ENCODE measurements around the gene GRM7. TPM values are rescaled to one million over a fixed set of nuclear protein-coding genes. Genes with fewer than 3 reads are reported as not detected.

Gene GRM7
- total and polyA plus RNA-seq, 5 donors from 2014 or later, result not detected

- Histone ChIP-seq H3K4me1 (ENCODE audit: control insufficient read depth, insufficient read depth, low read length, poor library complexity, severe bottlenecking) (no peaks in the 10 kb centered on the region), H3K36me3 (ENCODE audit: control insufficient read depth, insufficient read depth, low read length) (no peaks in the 10 kb centered on the region), H3K9me3 (ENCODE audit: control insufficient read depth in 2 of 2, low read length in 2 of 2) (no peaks in the 10 kb centered on the region), H3K27me3 (ENCODE audit: control insufficient read depth, insufficient read depth, low read length) (no peaks in the 10 kb centered on the region), H3K27ac (ENCODE audit: insufficient read depth, low read length, poor library complexity, severe bottlenecking) (no peak overlapping the region), H3K4me3 (ENCODE audit: low read depth, low read length) (no peak overlapping the region)
- DNase-seq (no peak), ATAC-seq (ENCODE audit: low read depth in 2 of 2) (no peak)
- Mint-ChIP-seq H3K4me1 (no peaks in the 10 kb centered on the region), H3K36me3 (no peaks in the 10 kb centered on the region), H3K4me3 (no peak overlapping the region), H3K27ac (no peak overlapping the region), H3K9me3 (peaks cover 0 to 7% (median 2%) of the 10 kb centered on the region in 7 donors), H3K27me3 (no peaks in the 10 kb centered on the region)
These were observed 797.4 kb downstream of the GRM7 start for GRCh38 chr3:7658294-7658693.

GRCh38 chr3:7659079-7659478 lies 798.2 kb downstream of the GRM7 start:
- H3K36me3 ChIP-seq (ENCODE audit: control insufficient read depth, insufficient read depth, low read length), result no peaks in the 10 kb centered on the region
- Mint-ChIP-seq H3K4me1 (no peaks in the 10 kb centered on the region), H3K36me3 (no peaks in the 10 kb centered on the region)

GRCh38 chr3:7663771-7664170 lies 802.9 kb downstream of the GRM7 start:
- no peaks in the 10 kb centered on the region for H3K9me3 ChIP-seq (ENCODE audit: control insufficient read depth in 2 of 2, low read length in 2 of 2)
- H3K9me3 Mint-ChIP-seq, result peaks cover 0 to 5% (median 0%) of the 10 kb centered on the region in 7 donors
- no peaks in the 10 kb centered on the region for H3K27me3 Mint-ChIP-seq
- no peaks in the 10 kb centered on the region for H3K36me3 Mint-ChIP-seq
- no peaks in the 10 kb centered on the region for H3K36me3 ChIP-seq (ENCODE audit: control insufficient read depth, insufficient read depth, low read length)
- H3K4me1 Mint-ChIP-seq, result no peaks in the 10 kb centered on the region
- H3K27ac ChIP-seq (ENCODE audit: insufficient read depth, low read length, poor library complexity, severe bottlenecking), result no peak overlapping the region
- H3K4me1 ChIP-seq (ENCODE audit: control insufficient read depth, insufficient read depth, low read length, poor library complexity, severe bottlenecking), result no peaks in the 10 kb centered on the region
- no peak for ATAC-seq (ENCODE audit: low read depth in 2 of 2)
- no peak overlapping the region for H3K4me3 Mint-ChIP-seq
- DNase-seq, result no peak
- no peak overlapping the region for H3K4me3 ChIP-seq (ENCODE audit: low read depth, low read length)
- no peak overlapping the region for H3K27ac Mint-ChIP-seq
- no peaks in the 10 kb centered on the region for H3K27me3 ChIP-seq (ENCODE audit: control insufficient read depth, insufficient read depth, low read length)

More at GRCh38 chr3:7659079-7659478, 798.2 kb downstream of the GRM7 start:
- no peak overlapping the region for H3K4me3 ChIP-seq (ENCODE audit: low read depth, low read length)
- no peak overlapping the region for H3K27ac Mint-ChIP-seq
- H3K4me3 Mint-ChIP-seq, result no peak overlapping the region
- H3K27me3 ChIP-seq (ENCODE audit: control insufficient read depth, insufficient read depth, low read length), result no peaks in the 10 kb centered on the region
- DNase-seq (no peak), ATAC-seq (ENCODE audit: low read depth in 2 of 2) (no peak)
- H3K9me3 Mint-ChIP-seq, result peaks cover 0 to 7% (median 2%) of the 10 kb centered on the region in 7 donors
- H3K27me3 Mint-ChIP-seq, result no peaks in the 10 kb centered on the region
- no peaks in the 10 kb centered on the region for H3K4me1 ChIP-seq (ENCODE audit: control insufficient read depth, insufficient read depth, low read length, poor library complexity, severe bottlenecking)
- no peaks in the 10 kb centered on the region for H3K9me3 ChIP-seq (ENCODE audit: control insufficient read depth in 2 of 2, low read length in 2 of 2)
- no peak overlapping the region for H3K27ac ChIP-seq (ENCODE audit: insufficient read depth, low read length, poor library complexity, severe bottlenecking)

- peaks cover 0 to 3% (median 0%) of the 10 kb centered on the region in 7 donors for H3K9me3 Mint-ChIP-seq
- H3K27ac Mint-ChIP-seq, result no peak overlapping the region
- no peak overlapping the region for H3K4me3 ChIP-seq (ENCODE audit: low read depth, low read length)
- no peaks in the 10 kb centered on the region for H3K36me3 Mint-ChIP-seq
- no peaks in the 10 kb centered on the region for H3K36me3 ChIP-seq (ENCODE audit: control insufficient read depth, insufficient read depth, low read length)
- no peaks in the 10 kb centered on the region for H3K27me3 ChIP-seq (ENCODE audit: control insufficient read depth, insufficient read depth, low read length)
- no peak for ATAC-seq (ENCODE audit: low read depth in 2 of 2)
- H3K27ac ChIP-seq (ENCODE audit: insufficient read depth, low read length, poor library complexity, severe bottlenecking), result no peak overlapping the region
- H3K27me3 Mint-ChIP-seq, result no peaks in the 10 kb centered on the region
- no peaks in the 10 kb centered on the region for H3K4me1 Mint-ChIP-seq
- no peak overlapping the region for H3K4me3 Mint-ChIP-seq
- no peak for DNase-seq
- H3K9me3 ChIP-seq (ENCODE audit: control insufficient read depth in 2 of 2, low read length in 2 of 2), result no peaks in the 10 kb centered on the region
- no peaks in the 10 kb centered on the region for H3K4me1 ChIP-seq (ENCODE audit: control insufficient read depth, insufficient read depth, low read length, poor library complexity, severe bottlenecking)
These were observed 806.9 kb downstream of the GRM7 start for GRCh38 chr3:7667774-7668173.

- H3K27ac ChIP-seq (ENCODE audit: insufficient read depth, low read length, poor library complexity, severe bottlenecking), result no peak overlapping the region
- Mint-ChIP-seq H3K27me3 (no peaks in the 10 kb centered on the region), H3K4me1 (no peaks in the 10 kb centered on the region), H3K36me3 (no peaks in the 10 kb centered on the region), H3K9me3 (peaks cover 0 to 2% (median 0%) of the 10 kb centered on the region in 7 donors), H3K4me3 (no peak overlapping the region), H3K27ac (no peak overlapping the region)
- H3K4me3 ChIP-seq (ENCODE audit: low read depth, low read length), result no peak overlapping the region
- no peaks in the 10 kb centered on the region for H3K4me1 ChIP-seq (ENCODE audit: control insufficient read depth, insufficient read depth, low read length, poor library complexity, severe bottlenecking)
- ATAC-seq (ENCODE audit: low read depth in 2 of 2) (no peak), DNase-seq (no peak)
- no peaks in the 10 kb centered on the region for H3K27me3 ChIP-seq (ENCODE audit: control insufficient read depth, insufficient read depth, low read length)
- no peaks in the 10 kb centered on the region for H3K36me3 ChIP-seq (ENCODE audit: control insufficient read depth, insufficient read depth, low read length)
- H3K9me3 ChIP-seq (ENCODE audit: control insufficient read depth in 2 of 2, low read length in 2 of 2), result peaks cover 0 to 1% of the 10 kb centered on the region in 2 experiments
These were observed 808.7 kb downstream of the GRM7 start for GRCh38 chr3:7669641-7670040.

- H3K9me3 ChIP-seq (ENCODE audit: control insufficient read depth in 2 of 2, low read length in 2 of 2), result peaks cover 0 to 2% of the 10 kb centered on the region in 2 experiments
- H3K27me3 ChIP-seq (ENCODE audit: control insufficient read depth, insufficient read depth, low read length), result no peaks in the 10 kb centered on the region
- H3K27ac ChIP-seq (ENCODE audit: insufficient read depth, low read length, poor library complexity, severe bottlenecking), result no peak overlapping the region
- no peak overlapping the region for H3K4me3 ChIP-seq (ENCODE audit: low read depth, low read length)
- H3K36me3 Mint-ChIP-seq, result no peaks in the 10 kb centered on the region
- peaks cover 0 to 3% (median 0%) of the 10 kb centered on the region in 7 donors for H3K9me3 Mint-ChIP-seq
- no peak overlapping the region for H3K4me3 Mint-ChIP-seq
- H3K36me3 ChIP-seq (ENCODE audit: control insufficient read depth, insufficient read depth, low read length), result no peaks in the 10 kb centered on the region
- DNase-seq (no peak), ATAC-seq (ENCODE audit: low read depth in 2 of 2) (no peak)
- no peaks in the 10 kb centered on the region for H3K4me1 Mint-ChIP-seq
- no peaks in the 10 kb centered on the region for H3K4me1 ChIP-seq (ENCODE audit: control insufficient read depth, insufficient read depth, low read length, poor library complexity, severe bottlenecking)
- H3K27me3 Mint-ChIP-seq, result no peaks in the 10 kb centered on the region
- H3K27ac Mint-ChIP-seq, result no peak overlapping the region
These were observed 817.6 kb downstream of the GRM7 start for GRCh38 chr3:7678521-7678920.

GRCh38 chr3:7682822-7683229 lies 821.9 kb downstream of the GRM7 start:
- Mint-ChIP-seq H3K4me1 (no peaks in the 10 kb centered on the region), H3K27me3 (no peaks in the 10 kb centered on the region), H3K4me3 (no peak overlapping the region), H3K9me3 (peaks cover 0 to 5% (median 0%) of the 10 kb centered on the region in 7 donors), H3K27ac (no peak overlapping the region), H3K36me3 (no peaks in the 10 kb centered on the region)
- no peak overlapping the region for H3K4me3 ChIP-seq (ENCODE audit: low read depth, low read length)
- no peaks in the 10 kb centered on the region for H3K27me3 ChIP-seq (ENCODE audit: control insufficient read depth, insufficient read depth, low read length)
- no peaks in the 10 kb centered on the region for H3K9me3 ChIP-seq (ENCODE audit: control insufficient read depth in 2 of 2, low read length in 2 of 2)
- no peak overlapping the region for H3K27ac ChIP-seq (ENCODE audit: insufficient read depth, low read length, poor library complexity, severe bottlenecking)
- DNase-seq, result no peak
- H3K36me3 ChIP-seq (ENCODE audit: control insufficient read depth, insufficient read depth, low read length), result no peaks in the 10 kb centered on the region
- H3K4me1 ChIP-seq (ENCODE audit: control insufficient read depth, insufficient read depth, low read length, poor library complexity, severe bottlenecking), result no peaks in the 10 kb centered on the region
- no peak for ATAC-seq (ENCODE audit: low read depth in 2 of 2)

- H3K27me3 ChIP-seq (ENCODE audit: control insufficient read depth, insufficient read depth, low read length), result no peaks in the 10 kb centered on the region
- Mint-ChIP-seq H3K4me1 (no peaks in the 10 kb centered on the region), H3K27ac (no peak overlapping the region), H3K9me3 (peaks cover 0 to 5% (median 0%) of the 10 kb centered on the region in 7 donors), H3K4me3 (no peak overlapping the region), H3K27me3 (no peaks in the 10 kb centered on the region), H3K36me3 (no peaks in the 10 kb centered on the region)
- ATAC-seq (ENCODE audit: low read depth in 2 of 2), result no peak
- DNase-seq, result no peak
- H3K4me1 ChIP-seq (ENCODE audit: control insufficient read depth, insufficient read depth, low read length, poor library complexity, severe bottlenecking), result no peaks in the 10 kb centered on the region
- no peak overlapping the region for H3K27ac ChIP-seq (ENCODE audit: insufficient read depth, low read length, poor library complexity, severe bottlenecking)
- H3K9me3 ChIP-seq (ENCODE audit: control insufficient read depth in 2 of 2, low read length in 2 of 2), result no peaks in the 10 kb centered on the region
- H3K4me3 ChIP-seq (ENCODE audit: low read depth, low read length), result no peak overlapping the region
- no peaks in the 10 kb centered on the region for H3K36me3 ChIP-seq (ENCODE audit: control insufficient read depth, insufficient read depth, low read length)
These were observed 822.5 kb downstream of the GRM7 start for GRCh38 chr3:7683426-7683825.

Data from CD4-positive, CD25-positive, alpha-beta regulatory T cell (primary cell).